ENCODE data around the gene BMPR2.

The BMPR2 gene

GRCh38 chr2:202387608-202388342 is 11.6 kb downstream of the BMPR2 start:
- H2AFZ ChIP-seq (ENCODE audit: low read length) = no peak overlapping the region
- peak overlapping the region; percentile 82 for H3K4me2 ChIP-seq (ENCODE audit: low read depth, low read length, poor library complexity, severe bottlenecking)
- H4K20me1 ChIP-seq (ENCODE audit: insufficient read depth, low read length, poor library complexity, severe bottlenecking) = peaks cover 2% of the 10 kb centered on the region
- TF ChIP-seq, protein P1, sequence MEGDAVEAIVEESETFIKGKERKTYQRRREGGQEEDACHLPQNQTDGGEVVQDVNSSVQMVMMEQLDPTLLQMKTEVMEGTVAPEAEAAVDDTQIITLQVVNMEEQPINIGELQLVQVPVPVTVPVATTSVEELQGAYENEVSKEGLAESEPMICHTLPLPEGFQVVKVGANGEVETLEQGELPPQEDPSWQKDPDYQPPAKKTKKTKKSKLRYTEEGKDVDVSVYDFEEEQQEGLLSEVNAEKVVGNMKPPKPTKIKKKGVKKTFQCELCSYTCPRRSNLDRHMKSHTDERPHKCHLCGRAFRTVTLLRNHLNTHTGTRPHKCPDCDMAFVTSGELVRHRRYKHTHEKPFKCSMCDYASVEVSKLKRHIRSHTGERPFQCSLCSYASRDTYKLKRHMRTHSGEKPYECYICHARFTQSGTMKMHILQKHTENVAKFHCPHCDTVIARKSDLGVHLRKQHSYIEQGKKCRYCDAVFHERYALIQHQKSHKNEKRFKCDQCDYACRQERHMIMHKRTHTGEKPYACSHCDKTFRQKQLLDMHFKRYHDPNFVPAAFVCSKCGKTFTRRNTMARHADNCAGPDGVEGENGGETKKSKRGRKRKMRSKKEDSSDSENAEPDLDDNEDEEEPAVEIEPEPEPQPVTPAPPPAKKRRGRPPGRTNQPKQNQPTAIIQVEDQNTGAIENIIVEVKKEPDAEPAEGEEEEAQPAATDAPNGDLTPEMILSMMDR (conservative IDR thresholded peaks at IDR 0.05; ENCODE audit: low read length) = no peak
- no peak for TF ChIP-seq EZH2phosphoT487 (IDR thresholded peaks at IDR 0.05; ENCODE audit: borderline replicate concordance)
- no peaks in the 10 kb centered on the region for H3K36me3 ChIP-seq (ENCODE audit: insufficient read depth, low read length)
- no peaks in the 10 kb centered on the region for H3K9me3 ChIP-seq (ENCODE audit: insufficient read depth, low read depth, low read length)
- H3K4me3 ChIP-seq (ENCODE audit: low read length, poor library complexity, severe bottlenecking) = peak overlapping the region; percentile 68
- H3K79me2 ChIP-seq (ENCODE audit: insufficient read depth, low read length) = peaks cover 75% of the 10 kb centered on the region
- no peaks in the 10 kb centered on the region for H3K27me3 ChIP-seq (ENCODE audit: insufficient read depth, low read length, poor library complexity, severe bottlenecking)
- H3K9ac ChIP-seq (ENCODE audit: low read depth, low read length, poor library complexity, severe bottlenecking) = peak overlapping the region; percentile 55
- peaks cover 49% of the 10 kb centered on the region for H3K4me1 ChIP-seq (ENCODE audit: insufficient read depth, low read length, poor library complexity, severe bottlenecking)
- H3F3A ChIP-seq (ENCODE audit: low read depth) = peaks cover 22% of the 10 kb centered on the region
- no peaks in the 10 kb centered on the region for H3K9me2 ChIP-seq (replicated peaks; ENCODE audit: low read depth, low read length)

GRCh38 chr2:202400941-202401340 is 24.8 kb downstream of the BMPR2 start:
- Histone ChIP-seq H4K20me1 (ENCODE audit: insufficient read depth, low read length, poor library complexity, severe bottlenecking) (peaks cover 16% of the 10 kb centered on the region), H3K9me3 (ENCODE audit: insufficient read depth, low read depth, low read length) (no peaks in the 10 kb centered on the region), H3K4me1 (ENCODE audit: insufficient read depth, low read length, poor library complexity, severe bottlenecking) (peaks cover 24% of the 10 kb centered on the region), H3K4me3 (ENCODE audit: low read length, poor library complexity, severe bottlenecking) (no peak overlapping the region), H3K36me3 (ENCODE audit: insufficient read depth, low read length) (no peaks in the 10 kb centered on the region), H3K27me3 (ENCODE audit: insufficient read depth, low read length, poor library complexity, severe bottlenecking) (no peaks in the 10 kb centered on the region), H3K79me2 (ENCODE audit: insufficient read depth, low read length) (peaks cover 66% of the 10 kb centered on the region), H2AFZ (ENCODE audit: low read length) (no peak overlapping the region), H3K9me2 (replicated peaks; ENCODE audit: low read depth, low read length) (no peaks in the 10 kb centered on the region), H3K9ac (ENCODE audit: low read depth, low read length, poor library complexity, severe bottlenecking) (no peak overlapping the region), H3F3A (ENCODE audit: low read depth) (no peaks in the 10 kb centered on the region), H3K4me2 (ENCODE audit: low read depth, low read length, poor library complexity, severe bottlenecking) (peak overlapping the region; percentile 6)
- TF ChIP-seq, protein P1 (conservative IDR thresholded peaks at IDR 0.05; ENCODE audit: low read length) = no peak
- no peak for TF ChIP-seq EZH2phosphoT487 (IDR thresholded peaks at IDR 0.05; ENCODE audit: borderline replicate concordance)

- Histone ChIP-seq H3K9me3 (ENCODE audit: insufficient read depth, low read depth, low read length) (no peaks in the 10 kb centered on the region), H3K9me2 (replicated peaks; ENCODE audit: low read depth, low read length) (no peaks in the 10 kb centered on the region), H3K4me3 (ENCODE audit: low read length, poor library complexity, severe bottlenecking) (no peak overlapping the region), H3F3A (ENCODE audit: low read depth) (peaks cover 3% of the 10 kb centered on the region; the same call in 1 of the 2 replicates), H3K36me3 (ENCODE audit: insufficient read depth, low read length) (no peaks in the 10 kb centered on the region), H3K79me2 (ENCODE audit: insufficient read depth, low read length) (peaks cover 69% of the 10 kb centered on the region), H3K4me2 (ENCODE audit: low read depth, low read length, poor library complexity, severe bottlenecking) (no peak overlapping the region), H3K27me3 (ENCODE audit: insufficient read depth, low read length, poor library complexity, severe bottlenecking) (no peaks in the 10 kb centered on the region), H2AFZ (ENCODE audit: low read length) (no peak overlapping the region), H4K20me1 (ENCODE audit: insufficient read depth, low read length, poor library complexity, severe bottlenecking) (peaks cover 28% of the 10 kb centered on the region), H3K4me1 (ENCODE audit: insufficient read depth, low read length, poor library complexity, severe bottlenecking) (peaks cover 25% of the 10 kb centered on the region), H3K9ac (ENCODE audit: low read depth, low read length, poor library complexity, severe bottlenecking) (no peak overlapping the region)
- TF ChIP-seq, protein P1 (conservative IDR thresholded peaks at IDR 0.05; ENCODE audit: low read length) = no peak
- TF ChIP-seq EZH2phosphoT487 (IDR thresholded peaks at IDR 0.05; ENCODE audit: borderline replicate concordance) = no peak
Observed at GRCh38 chr2:202405798-202406197, 29.7 kb downstream of the BMPR2 start.

Data from Loucy (cell line).